ENCODE measurements around the gene UBR4.

Gene UBR4

DNA sequence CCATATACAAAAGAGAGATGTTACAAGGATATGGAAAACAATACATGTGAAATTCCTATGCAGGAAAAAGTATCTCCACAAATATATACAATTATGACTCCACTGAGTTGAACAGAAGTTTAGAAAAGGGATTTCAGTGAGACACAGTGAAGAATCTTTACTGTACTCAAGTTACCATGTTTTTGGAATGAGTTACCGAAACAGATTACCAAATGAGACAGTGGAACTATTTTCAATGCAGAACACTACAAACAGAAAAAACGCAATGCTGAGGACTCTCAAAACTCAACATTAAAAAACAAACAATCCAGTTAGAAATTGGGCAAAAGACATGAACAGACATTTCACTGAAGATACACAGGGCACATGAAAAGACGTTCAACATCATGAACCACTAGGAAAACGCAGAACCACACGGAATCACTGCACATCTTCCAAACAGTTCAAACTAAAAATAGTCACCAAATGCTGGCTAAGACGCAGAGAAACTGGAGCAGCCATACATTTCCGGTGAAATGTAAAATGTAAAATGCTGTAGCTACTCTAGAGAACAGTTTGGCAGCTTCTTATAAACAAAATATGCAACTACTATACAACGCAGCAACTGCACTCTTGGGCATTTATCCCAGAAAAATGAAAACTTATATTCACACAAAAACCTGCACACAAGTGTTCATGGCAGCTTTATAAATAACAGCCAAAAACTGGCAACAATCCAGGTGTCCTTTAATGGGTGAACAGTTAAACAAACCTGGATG is 118.7 kb downstream of the UBR4 start:
- DNase-seq (ENCODE audit: low read depth in 2 of 2) = no peak

DNA sequence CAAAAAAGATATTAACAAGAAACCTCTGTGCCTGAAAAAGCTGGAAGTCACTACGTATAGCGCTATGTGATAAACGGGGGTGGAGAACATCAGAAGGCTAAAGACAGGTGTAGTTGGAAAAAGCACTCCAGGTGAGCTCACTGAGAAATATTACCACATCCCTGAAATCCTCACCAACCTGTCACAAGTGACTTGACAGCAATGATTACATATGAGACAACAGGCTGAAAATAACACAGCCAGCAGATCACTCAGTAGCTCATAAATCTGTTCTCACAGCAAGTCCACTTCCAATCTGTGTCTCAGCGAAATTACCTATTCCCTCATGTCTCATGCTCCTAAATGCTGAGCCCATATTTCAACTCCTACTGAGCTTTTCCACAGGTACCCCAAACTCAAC is 120.5 kb downstream of the UBR4 start:
- DNase-seq (ENCODE audit: low read depth in 2 of 2) = no peak

DNA sequence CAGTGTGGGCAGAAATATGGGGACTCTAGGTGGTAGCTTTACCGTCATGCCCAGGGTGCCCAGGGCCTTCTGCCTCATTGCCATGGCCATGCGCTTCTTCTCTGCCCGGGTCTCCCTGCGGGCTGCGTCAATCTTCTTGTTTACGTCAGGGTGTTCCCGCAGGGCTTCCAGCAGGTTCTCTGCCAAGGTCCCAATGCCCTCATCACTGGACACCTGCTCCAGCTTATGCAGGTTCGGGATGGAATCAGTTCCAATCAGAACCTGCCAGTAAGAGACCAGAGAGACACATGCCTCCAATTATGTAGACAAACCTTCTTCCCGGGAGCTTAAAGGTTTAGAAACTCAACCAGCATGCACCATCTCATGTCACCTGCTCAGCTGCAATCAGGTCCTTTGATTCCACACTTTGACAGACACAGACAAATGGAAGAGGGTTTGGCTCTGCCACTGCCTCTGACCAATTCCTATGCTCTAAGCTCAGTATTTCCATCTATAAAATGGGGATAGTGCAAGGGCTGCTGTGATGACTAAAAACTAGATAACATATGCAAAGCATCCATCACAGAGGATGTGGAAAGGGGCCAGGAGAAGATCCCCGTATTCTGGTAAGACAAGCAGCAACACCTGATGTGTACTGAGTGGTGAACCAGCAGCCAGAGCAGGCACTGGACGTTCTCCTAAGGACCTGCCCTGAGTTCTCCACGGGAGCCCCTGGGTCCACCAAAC is 121.2 kb downstream of the UBR4 start:
- DNase-seq (ENCODE audit: low read depth in 2 of 2) = no peak

DNA sequence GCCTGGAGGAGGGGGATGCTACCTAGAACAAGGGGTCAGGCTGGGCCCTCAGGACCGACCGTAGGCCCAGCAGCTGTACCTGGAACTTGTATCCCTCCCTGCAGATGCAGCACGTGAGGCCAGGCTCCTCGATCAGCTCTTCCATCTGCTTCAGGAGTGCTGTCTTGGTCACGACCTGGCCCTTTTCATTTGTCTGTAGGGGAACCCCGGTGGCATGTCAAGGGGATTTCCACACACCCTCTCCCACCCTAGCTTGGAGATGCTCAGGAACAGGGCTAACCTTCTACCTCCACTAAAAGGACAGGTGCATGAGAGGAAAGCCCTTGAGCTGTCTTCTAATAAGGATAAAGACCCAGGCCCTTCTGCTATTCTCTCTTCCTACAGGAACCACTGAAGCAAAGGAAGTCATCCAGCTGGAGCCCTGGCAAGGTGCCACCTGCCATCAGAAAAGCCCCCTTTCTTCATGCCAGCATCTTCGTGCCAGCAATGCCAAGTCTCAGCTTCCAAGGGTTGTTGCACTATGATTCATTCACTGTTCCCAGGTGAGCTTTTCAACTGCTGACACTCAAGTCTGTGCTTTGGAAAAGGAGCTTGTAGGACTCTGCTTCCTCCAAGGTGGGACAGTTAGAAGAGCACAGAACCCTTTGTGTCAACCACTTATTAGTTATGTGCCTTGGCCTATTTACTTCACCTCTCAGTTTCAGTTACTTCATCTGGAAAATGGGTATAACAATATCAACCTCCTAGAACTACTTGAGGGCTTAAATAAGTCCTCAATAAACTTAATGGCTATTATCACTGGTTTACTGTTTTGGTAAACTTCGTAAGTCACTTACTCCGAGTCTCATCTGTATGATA is 122.1 kb downstream of the UBR4 start:
- no peak for DNase-seq (ENCODE audit: low read depth in 2 of 2)

DNA sequence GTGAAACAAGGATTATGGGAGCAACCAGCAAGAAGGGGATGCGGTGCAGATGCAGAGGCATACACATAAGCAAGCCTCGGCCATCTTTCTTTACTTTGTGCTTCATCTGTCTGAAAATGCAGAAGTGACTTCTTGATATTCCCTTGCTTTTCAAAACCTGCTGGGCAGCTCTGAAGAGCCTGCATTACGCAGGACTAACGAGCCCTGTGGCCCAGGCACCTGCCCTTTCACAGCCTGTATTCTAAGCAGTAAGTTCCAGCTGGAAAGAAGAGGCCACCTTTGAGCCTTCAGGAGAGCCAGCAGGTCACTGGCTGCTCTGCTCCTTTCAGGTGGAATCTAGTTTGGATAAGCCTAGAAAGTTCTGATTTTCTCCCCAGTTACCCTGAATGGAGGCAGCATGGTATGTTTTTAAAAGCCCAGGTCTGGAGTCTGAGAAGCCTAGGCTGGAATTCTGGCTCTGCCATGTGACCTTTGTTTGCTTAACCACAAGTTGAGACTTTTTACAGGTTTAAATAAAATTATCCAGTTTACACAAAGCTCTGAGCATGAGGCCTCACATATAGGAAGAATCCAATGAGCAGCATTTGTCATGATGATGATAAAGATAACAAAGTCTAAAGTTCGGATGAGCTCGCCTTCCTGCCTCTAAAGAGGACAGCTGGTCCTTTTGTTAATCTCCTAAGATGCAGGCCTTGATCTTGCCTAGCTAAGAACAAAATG is 122.9 kb downstream of the UBR4 start:
- no peak for DNase-seq (ENCODE audit: low read depth in 2 of 2)

DNA sequence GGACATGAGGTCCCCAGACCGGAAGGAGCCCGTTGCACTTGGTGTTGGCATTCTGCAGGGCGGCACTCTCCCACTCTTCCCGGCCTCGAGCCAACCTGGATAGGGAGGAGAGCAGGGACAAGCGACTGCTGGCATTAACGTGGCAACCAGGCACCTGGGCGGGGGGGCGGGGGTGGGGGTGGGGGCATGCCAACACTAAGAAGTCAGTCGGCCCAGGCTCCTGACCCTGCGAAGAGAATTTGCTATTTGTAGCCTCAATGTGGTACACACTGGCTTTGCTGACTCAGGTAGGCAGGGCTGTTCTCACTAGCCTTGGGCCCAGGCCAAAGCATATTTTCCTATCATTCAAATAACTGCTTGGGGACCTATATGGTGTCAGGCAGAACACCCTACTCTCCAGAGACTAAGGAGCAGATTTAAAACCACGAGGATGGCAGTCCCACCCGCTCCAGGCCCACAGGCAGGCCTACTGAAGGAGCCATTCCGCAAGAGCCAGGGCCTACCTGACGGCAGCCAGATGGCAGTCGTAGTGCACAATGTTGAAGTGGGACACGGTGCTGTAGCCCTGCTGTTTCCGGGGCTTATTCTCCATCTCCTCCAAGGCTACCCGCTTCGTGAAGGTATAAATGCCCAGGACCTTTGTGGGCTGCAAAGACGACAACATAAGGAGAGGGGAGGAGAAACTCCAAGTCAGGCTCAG is 123.7 kb downstream of the UBR4 start:
- no peak for DNase-seq (ENCODE audit: low read depth in 2 of 2)

DNA sequence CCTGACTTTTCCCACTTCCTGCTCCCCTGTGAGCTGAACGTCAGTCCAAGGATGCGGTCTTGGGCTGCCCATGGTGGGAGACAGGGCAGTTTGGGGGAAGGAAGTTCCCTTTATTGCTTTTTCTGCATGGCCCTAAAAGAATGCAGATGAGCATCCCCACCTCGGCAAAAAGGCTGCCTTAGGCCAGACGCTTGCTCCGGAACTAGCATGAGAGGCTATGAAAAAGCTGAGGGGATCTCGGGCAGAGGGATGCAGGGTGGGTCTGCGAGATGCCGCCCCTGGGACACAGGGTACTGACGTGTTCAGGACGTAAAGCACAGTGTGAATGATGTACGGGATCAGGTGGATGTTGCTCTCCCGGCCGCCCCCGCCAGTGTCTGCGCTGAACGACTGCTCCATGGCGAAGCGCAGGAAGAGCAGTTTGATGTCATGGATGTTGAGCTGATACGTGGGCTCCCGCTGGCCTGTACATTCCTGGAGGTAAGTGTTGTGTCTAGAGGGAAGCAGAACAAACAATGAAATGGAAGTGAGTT is 125.8 kb downstream of the UBR4 start:
- DNase-seq (ENCODE audit: low read depth in 2 of 2) = no peak

DNA sequence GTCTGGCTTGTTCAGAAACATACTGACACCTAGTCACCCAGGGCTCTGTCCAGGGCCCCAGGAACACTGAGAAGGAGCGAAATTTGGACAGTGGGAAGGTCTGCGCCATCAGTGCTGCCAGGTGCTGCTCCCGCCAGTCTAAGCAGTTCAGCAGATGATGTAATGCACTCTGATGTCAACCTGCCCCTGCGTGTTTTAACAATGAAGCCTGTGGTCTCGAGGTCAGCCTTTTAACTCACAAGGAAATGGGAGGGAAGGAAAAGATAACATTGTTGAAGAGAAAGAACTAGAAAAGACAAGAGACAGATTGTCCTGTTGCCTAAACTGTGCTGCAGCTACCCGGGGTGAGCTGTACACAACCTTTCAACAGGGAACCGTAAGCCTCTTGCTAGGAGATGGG is 127.0 kb downstream of the UBR4 start:
- no peak for DNase-seq (ENCODE audit: low read depth in 2 of 2)

DNA sequence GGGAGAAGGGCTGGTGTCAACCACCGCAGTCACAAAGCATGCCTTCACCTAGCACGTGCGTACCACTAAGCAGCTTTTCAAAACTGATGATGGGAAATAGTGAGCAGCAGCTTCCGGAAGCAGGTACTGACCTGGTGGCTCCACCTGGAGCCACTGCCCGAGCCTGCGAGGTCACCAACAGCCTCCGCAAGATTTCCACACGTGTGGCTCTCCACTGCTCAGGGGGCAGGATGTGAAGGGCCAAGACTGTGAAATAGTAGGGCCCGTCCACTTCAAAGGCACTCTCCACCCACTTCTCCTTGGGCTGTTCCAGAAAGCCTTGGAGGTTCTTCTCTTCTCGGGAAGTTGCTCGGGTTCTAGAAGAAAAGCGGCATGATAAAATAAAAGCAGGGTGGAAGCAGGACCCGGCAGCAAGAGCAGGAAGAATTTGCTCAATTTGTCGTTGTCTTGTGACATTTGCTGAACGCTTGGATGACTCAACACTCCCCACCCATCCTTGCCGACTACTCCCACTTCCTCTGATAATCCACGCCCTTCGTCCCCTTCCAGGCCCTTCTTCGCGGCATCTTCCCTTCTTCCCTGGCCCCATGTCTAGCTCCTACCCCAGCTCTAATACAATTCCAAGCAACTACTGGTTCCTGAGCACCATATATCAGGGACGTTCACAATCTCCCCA is 128.7 kb downstream of the UBR4 start:
- no peak for DNase-seq (ENCODE audit: low read depth in 2 of 2)

DNA sequence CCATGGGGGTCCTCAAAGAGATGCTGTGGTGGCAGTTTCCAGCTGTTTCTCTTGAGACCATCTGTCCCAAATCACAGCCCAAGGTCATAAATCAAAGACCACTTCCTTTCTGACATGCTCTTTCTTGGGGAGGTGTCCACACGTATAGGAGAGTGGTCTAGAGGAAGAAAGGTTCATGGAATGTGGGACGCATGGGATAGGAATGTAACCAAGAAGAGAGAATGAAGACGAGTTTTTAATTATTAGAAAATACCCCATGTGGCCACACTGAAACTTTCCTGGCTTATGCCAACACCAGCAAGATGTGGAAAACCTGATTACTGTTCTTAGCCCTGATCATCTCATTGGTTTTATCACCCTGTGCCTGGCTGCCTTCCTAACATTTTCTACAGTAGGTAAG is 129.3 kb downstream of the UBR4 start:
- DNase-seq (ENCODE audit: low read depth in 2 of 2) = peak; percentile 39 to 42

DNA sequence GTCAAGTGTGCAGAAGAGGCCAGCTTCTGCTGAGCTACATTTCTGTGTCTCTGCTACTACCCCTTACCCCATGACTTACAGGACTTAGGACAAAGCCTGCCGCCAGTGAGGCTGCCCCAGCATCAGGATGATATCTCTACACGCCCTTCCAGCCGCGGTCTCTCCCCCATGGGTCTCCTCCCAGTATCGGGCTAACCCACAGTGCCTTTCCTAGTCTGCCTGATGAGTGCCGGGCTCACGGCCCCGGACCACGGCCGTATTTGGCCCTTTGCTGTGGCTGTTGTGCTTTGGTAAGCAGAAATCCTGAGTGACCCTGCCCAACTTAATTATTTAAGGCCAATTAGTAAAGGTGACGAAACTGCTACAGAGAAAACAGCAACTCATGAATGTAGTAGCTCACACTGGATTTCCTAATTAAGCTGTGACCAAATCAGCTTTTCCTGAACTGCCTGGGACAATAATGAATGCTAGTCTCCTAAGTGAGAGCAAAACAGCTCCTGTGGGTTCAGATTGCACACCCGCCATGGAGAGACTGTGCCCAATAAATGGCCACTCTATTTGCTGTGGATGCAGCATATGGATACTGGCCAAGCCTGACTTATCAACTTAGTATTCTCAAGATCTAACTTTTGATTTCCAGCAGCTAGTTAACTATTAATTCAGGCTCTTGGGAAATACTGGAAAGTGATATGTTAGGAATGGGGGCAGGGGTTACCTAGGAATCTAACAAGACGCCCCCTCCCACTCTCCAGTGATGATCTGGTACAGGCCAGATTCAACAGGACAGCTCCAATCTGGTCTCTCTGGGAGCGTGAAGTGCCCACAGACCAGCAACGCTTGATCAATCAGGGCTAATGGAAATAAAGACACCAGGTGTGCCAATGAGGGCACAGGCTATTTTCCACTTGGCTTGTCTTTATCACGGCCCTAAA is 130.3 kb downstream of the UBR4 start:
- no peak for DNase-seq (ENCODE audit: low read depth in 2 of 2)

DNA sequence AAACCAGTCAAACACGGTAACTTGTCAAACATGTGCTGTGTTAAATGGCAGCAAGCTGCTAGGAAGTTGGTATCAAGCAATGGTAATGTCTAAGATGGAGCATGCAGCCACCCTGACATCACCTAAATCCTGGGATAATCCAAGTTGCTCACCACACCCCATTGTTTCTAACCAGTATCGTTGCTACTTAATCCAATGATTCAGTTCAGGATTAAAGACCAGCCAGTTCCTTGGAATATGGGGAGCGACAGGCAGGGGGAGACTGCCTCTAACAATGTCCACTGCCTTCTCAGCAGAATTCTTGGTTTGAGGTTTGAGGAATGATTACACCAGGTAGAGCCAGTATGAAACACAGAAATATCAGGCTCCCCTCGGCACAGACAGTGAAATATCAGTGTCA is 131.5 kb downstream of the UBR4 start:
- DNase-seq (ENCODE audit: low read depth in 2 of 2) = no peak

DNA sequence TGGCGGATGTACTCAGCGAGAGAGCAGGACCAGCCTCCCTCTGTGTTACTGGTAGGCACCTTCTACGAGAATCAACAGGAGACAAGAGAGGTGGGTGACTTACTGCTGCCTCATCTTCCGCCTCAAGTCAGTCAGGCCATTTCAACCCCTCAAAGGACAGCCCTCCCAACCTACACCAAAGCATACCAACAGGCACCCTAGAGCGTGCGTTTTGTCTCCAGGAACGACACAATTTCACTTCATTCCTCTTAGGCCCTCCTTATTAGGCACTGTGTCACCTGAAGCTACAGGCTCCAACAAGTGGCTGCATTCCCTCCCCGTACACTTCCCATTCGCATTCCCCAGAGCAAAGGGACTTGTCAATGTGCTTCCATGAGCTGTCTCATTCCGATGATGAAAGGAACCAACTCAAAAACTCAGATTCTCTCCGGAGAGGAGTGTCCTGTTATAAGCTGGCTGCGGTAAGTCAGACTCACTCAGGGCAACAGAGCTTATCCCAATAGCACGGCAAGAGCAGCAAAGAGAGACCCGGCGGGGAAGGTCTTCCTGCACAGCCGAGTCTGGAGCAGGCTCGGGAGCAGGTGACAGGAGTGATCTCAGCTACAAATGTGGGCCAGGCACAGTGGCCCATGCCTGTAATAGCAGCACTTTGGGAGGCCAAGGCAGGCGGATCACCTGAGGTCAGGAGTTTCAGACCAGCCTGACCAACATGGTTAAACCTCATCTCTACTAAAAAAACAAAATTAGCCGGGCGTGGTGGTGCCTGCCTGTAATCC is 133.0 kb downstream of the UBR4 start:
- DNase-seq (ENCODE audit: low read depth in 2 of 2) = no peak

DNA sequence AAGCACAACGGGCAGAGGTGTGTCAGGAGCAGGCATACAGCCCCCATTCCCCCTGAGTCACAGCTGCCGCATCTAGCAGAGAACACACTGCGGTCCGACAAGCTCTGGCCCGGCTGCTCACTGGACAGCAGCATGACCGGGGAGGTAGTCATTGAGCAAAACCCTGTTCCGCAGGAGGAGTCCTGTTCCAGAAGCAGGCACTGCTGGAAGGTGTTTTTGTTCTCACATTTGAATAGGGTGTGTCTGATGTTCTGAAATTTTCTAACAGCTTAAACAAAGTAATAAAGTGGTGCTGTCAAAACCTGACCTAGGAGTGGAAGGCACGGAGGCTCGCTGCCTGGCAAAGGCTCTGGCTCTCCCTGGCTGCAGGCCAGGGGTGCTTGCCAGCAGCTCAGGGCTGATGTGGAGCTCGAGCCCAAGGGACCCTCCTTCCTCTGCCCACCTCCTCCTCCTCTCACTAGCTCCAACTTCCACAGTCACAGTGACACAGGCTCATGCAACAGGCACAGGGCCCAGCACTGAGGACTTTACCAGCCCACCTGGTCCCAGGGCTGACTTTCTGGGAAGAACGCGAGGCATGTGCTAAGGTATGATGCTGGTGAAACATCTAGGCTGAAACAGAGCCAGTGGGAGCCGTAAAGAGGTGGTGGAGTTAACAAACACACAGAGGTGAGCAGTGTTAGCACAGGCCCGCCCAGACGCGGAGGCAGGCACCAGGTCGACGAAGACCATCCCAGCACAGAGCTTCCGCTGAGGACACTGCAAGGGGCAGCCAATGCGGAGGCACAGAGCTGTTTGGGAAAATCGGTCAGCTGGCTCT is 135.0 kb downstream of the UBR4 start:
- DNase-seq (ENCODE audit: low read depth in 2 of 2) = no peak

DNA sequence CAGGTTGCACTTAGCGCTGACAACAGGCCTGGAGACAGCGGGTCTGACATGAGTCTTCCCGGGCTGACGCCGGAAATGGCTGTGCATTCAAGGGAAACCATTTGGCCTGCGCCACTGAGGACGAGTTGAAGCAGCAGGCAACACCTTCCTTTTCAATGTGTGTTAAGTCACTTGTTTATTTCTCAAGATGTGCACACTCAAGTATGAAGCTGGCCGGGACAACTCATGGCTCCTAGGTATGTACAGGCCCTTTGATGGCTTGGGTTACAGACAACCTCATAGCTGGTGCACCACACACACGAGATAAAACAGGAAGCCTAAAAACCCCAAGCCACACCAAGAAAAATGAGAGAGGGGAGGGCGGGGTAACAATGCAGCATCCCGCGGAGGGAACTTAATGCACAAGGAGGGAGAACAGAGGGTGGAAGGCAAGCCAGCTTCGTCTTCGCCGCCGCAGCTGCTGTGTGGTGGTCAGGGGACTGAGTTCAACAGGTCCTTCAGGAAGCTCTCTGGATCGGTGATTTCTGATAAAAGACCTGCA is 135.6 kb downstream of the UBR4 start:
- DNase-seq (ENCODE audit: low read depth in 2 of 2) = no peak

DNA sequence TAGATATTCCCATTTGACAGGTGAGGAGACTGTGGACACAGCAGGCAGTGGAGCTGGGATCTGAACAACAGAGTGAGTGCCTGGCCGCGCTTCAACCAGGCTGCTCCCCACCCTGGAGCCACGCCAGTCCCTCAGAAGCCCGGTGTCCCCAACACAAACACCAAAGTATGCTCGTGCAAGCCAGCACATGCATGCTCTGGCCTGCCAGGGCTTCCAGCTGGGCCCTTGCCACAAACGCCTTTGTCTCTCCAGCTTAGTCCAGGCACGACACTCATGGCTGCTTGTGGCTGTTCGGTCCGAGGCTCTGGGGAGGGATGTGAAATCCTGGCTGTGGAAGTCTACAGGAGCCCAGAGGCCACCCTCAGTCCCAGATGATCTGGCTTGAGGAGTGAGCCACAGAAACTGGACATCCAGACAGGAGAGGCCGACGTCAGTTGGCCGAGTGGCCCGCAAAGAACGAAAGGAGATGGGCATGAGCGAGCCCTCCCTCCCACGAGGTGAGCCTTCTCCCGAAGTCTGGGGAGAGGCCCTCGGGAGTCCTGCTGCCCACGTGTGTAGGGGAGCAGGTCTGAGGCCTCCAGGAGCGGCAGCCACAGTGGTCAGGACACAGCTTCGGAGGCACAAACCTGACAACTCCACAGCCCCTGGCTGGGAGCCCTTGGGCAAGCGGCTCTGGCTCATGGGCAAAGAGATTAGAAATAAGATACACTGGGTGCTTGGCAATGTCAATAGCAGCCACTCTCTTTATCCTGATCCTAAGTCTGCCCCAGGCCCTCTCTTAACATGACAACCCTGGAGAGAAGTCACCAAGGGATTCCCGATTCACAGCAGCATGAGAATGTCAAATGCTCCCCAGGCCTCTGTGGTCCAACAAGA is 136.5 kb downstream of the UBR4 start:
- no peak for DNase-seq (ENCODE audit: low read depth in 2 of 2)
